WTC11 (cell line): ENCODE results near the gene SUMF1.

Experiments used
- ATF3 ChIP-seq: sonication (generic); formaldehyde crosslinking; conservative IDR thresholded peaks from 2 replicates; pipeline ENCODE4 v1.8.1; 2022; ENCODE audit warnings: mild to moderate bottlenecking, missing genetic modification reagents
- CTCF ChIP-seq: fragments of 200-600 bp; IDR thresholded peaks from 2 replicates; pipeline ENCODE4 v1.8.0; 2022; ENCODE audit warnings: antibody characterized with exemption
- NR1H2 ChIP-seq: sonication (generic); formaldehyde crosslinking; IDR thresholded peaks from 2 replicates; pipeline ENCODE4 v1.9.0; 2021; ENCODE audit warnings: mild to moderate bottlenecking, moderate library complexity, missing genetic modification reagents
- TCF7 ChIP-seq: sonication (generic); formaldehyde crosslinking; IDR thresholded peaks from 2 replicates; pipeline ENCODE4 v1.8.0; 2022; ENCODE audit warnings: mild to moderate bottlenecking, low read depth, missing genetic modification reagents, moderate library complexity
- ZBTB21 ChIP-seq: sonication (generic); formaldehyde crosslinking; IDR thresholded peaks from 2 replicates; pipeline ENCODE4 v1.8.1; 2023; ENCODE audit warnings: mild to moderate bottlenecking, missing genetic modification reagents, borderline replicate concordance

- TF ChIP-seq TCF7 (CRISPR knock-in tag), result no peak
- no peak for TF ChIP-seq ATF3 (CRISPR knock-in tag)
- no peak for TF ChIP-seq CTCF
- no peak for TF ChIP-seq ZBTB21 (CRISPR knock-in tag)
- no peak for TF ChIP-seq NR1H2
Observed at GRCh38 chr3:4417449-4417848, 49.6 kb downstream of the SUMF1 start.
